NCI-H82 (cell line): ENCODE results near the gene NPIPA5.
"Not testable (repeated sequence)": the region's sequence is repeated elsewhere in the genome, so short reads cannot be mapped to it uniquely, and the experiment has no call there.

Source experiments
- DNase-seq: peaks from one replicate; lab custom pipeline; 2025; lab: John Stamatoyannopoulos, UW

NPIPA5 gene

DNA sequence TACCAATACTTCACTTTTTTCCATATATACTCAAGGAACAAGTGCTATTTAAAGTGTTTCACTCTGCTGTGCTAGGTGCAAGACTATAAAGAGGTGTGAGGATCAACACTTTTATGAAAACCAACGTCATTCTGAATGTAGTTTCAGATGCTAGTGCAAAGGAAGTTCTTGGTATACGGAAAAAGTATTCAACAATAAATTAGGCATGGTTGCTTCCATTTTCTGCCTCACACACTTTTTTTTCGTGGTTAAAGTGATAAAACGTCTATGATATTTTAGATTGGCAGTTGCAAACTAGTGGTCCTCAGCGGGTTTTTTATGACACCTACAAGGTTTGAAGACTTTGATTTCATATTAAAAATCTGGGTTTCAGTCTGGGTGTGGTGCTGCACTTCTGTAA, 11.8 kb upstream of the NPIPA5 start:
- not testable (repeated sequence) for DNase-seq

DNA sequence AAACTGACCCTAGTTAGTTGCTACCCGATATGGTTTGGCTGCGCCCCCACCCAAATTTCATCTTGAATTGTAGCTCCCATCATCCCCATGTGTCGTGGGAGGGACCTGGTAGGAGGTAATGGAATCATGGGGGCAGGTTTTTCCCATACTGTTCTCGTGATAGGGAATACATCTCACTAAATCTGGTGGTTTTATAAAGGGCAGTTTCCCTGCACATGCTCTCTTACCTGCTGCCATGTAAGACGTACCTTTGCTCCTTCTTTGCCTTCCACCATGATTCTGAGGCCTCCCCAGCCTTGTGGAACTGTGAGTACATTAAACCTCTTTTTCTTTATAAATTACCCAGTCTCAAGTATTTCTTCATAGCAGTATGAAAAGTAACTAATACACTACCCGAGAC, 10.0 kb upstream of the NPIPA5 start:
- not testable (repeated sequence) for DNase-seq

DNA sequence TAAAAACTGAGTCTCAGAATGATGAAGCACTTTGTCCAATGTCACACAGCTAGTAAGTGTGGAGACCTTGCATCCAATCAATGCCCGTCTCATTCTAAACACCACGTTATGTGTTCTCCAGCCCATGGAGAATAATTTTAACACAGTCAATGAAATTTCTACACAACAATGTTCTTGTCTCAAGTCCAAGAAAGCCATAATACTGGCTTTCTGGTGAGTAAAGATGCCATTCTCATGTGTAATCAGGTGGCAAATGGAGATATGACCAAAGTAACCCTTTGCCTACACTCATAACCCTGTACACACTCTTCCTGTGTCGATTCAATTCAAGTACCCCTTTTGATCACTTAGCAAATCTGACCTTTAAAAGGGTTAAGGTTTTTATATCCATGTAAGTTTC, 4.7 kb upstream of the NPIPA5 start:
- not testable (repeated sequence) for DNase-seq

DNA sequence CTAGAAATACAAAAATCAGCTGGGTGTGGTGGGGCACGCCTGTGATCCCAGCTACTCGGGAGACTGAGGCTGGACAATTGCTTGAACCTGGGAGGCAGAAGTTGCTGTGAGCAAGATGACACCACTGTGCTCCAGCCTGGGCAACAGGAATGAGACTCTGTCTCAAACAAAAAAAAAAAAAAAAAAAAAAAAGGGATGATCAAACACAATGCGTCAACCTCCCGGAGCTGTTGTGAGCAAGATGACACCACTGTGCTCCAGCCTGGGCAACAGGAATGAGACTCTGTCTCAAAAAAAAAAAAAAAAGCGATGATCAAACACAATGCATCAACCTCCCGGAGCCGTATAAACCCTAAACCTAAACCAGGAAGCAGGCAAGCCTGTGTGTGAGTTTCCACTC, 20.6 kb downstream of the NPIPA5 start:
- not testable (repeated sequence) for DNase-seq

DNA sequence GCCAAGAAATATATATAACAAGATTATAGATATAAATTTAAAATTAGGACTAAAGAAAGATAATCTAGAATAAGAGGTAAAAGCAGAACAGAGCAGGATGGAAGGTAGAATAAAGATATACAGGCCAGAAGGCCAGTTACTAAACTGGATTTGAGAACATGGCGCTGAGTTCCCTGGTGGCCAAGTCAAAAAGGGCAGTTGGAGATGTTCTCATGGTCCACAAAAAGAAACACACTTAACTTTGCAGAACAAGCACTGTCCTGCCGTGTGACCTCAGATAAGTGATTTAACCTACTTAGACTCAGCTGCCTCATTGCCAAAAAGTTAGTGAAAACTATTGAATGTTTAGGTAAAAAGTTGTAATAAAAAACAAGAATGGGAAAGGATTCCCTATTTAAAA, 23.2 kb downstream of the NPIPA5 start:
- not testable (repeated sequence) for DNase-seq

DNA sequence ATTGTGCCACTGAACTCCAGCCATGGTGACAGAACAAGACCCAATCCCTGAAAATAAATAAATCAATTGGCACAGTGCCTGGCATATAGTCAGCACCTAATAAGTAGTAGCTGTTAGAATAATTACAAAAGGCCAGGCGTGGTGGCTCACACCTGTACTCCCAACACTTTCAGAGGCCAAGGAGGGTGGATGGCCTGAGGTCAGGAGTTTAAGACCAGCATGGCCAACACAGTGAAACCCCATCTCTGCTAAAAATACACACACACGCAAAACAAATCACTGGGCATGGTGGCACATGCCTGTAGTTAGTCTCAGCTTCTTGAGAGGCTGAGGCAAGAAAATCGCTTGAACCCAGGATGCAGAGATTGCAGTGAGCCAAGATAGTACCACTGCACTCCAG, 25.2 kb downstream of the NPIPA5 start:
- not testable (repeated sequence) for DNase-seq

DNA sequence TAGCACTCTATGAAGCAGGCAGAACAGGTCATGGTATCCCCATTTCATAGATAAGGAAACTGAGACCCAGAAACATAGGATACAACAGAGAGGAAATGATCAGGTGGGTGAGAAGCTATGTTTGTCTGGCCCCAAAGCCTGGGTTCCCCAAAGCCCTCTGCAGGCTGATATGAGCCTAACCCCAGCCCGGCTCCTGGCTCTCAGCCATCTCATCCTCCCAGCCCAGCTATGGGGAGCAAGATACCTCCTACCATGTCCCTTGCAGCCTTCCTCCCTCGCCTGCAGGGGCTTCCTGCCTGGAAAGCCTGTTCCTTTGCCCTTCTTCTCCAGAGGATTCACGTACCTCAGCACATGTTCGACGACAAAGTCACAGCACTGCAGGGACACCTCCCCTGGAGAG, 26.3 kb downstream of the NPIPA5 start:
- not testable (repeated sequence) for DNase-seq

DNA sequence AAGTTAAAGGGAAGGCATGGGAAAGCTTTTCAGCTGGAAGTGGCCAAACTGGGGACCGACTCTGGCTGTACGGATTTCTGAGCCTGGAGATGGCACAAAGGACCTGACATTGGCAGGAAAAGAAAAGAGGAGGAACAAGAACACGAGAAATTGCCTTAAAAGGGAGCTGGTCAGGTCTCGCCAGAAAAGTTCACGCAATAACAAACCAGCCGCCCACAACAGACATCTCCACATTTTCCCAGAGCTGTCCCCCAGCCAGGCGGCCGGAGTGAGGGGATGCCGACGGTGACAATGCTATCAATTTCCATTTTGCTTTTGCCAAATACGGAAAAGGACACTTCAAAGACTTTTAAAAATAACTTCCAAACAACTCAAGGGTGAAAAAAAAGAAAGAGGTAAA, 26.8 kb downstream of the NPIPA5 start:
- not testable (repeated sequence) for DNase-seq

DNA sequence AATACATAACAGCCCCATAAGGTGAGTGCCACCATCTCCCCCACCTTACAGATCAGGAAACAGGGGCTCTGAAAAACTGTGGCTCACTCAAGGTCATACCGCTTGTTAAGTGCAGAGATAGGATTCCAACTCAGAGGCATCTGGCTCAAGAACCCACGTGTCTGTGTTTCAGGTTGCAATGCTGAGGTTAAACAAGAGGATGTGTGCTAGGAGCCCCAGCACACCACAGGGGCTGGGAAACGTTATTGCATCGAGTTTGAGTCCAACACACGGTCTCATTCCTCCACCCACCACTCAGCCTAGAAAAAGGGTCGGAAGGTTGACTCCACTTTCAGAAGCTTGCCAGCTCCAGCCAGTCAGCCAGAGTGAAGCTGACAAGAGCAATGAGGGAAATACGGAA, 29.4 kb downstream of the NPIPA5 start:
- not testable (repeated sequence) for DNase-seq

DNA sequence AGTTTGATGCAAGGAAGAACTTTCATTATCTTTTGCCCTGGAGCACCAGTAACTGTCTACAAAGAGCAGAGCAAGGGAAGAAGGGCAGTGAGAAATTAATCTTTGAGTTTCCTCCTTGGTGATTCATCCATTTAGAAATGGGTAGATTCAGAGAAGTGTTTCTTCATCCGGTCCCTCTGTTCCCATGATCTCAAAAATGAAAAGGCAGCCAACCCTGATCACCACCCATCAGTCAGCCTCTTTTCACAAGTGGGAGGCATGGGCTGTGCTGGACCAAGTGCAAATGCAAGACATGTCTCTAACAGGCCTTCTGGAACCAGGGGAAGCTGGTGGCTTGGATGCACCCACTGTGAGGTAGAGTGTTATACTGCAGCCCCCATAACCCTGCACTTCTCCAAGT, 35.8 kb downstream of the NPIPA5 start:
- DNase-seq: not testable (repeated sequence)

DNA sequence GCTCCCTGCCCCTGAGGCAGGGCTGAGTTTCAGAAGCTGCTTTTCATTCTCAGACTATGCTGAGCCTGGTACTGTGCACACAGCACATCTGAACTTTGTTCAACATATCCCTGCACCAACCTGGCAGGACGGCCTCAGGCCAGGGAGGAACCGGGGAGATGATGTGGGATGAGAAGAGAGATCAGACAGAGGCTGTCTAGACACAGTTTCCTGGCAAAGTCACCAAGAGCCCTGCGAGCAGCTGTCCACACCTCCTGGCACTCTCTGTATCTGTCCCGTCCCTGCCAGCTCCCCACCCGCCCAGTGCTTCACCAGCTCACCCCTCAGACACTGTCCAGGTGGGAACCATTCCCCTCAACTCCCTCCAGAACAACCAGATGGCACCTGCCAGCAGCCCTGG, 39.1 kb downstream of the NPIPA5 start:
- DNase-seq: not testable (repeated sequence)

DNA sequence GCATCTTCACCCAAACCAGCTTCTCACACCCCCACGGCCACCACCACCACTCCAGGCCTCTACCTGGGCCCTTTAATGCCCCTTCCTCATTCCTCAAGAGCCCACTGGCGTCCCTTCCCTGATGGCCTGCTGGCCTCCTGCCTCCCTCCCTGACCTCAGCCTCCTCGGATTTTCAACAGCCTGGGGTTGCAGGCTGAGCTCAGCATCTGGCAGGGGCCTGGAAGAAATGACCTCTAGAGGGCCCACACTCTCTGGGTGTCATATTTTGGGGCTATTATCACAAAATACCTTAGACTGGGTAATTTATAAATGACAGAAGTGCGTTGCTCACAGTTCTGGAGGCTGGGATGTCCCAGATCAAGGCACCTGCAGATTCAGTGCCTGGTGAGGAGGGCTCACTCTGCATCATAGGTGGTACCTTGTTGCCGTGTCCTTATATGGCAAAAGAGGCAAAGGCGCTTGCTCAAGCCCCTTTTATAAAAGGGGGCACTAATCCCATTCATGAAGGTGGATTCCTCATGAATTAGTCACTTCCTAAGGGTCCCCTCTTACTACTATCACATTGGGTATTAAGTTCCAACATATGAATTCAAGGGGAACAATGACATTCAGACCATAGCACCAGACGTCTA, 40.0 kb downstream of the NPIPA5 start:
- not testable (repeated sequence) for DNase-seq

DNA sequence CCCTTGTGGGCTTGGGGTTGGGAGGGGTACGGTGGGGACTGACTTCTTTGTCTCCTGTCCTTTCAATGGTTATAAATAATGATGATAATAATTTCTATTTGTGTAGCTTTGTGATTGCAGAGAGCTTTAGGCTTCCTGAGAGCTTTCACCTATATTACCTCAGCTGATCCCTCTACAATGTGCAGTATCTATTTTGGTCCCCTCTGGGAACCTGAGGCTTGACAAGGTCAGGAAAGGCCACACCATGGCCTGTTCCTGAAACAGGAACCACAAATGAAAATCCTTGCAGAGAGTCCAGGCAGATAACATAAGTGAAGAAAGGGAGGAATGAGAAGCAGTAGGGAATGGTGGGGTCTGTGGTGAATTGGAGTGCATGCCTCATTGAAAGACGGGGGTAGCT, 42.5 kb downstream of the NPIPA5 start:
- not testable (repeated sequence) for DNase-seq

DNA sequence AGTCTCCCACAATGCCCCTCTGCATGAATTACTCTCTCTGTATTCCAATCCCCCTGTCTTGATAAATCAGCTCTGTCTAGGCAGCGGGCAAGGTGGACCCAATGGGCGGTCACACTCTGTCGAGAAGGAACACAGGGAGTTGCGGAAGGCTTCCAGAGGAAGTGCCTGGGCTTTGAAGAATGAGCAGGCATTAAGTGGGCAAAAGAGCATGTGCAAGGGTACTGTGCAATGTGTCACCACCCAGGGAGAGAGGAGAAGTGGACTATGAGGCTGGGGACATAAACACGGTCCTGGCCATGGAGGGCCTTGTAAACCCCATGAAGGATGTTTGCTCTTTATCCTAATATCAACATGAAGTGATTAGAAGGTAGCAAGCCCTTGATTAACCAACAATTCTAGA, 44.1 kb downstream of the NPIPA5 start:
- not testable (repeated sequence) for DNase-seq

DNA sequence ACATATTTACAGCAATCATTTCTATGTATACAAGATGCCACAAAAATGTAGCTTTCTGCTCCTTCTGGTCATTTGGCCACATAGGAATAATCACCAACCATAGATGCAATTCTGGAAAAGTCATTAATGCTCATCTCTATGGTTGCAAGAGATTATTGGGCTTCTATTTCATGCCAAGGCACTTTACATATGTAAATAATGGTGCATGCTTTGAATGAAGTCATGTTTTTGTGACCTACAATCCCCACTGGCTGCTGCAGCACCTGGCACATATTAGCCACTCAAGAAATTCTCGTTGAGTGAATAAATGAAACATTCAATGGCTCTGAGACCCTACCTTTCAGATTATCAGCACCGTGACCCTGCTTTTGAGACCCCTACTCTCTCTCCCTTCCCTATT, 47.1 kb downstream of the NPIPA5 start:
- DNase-seq: not testable (repeated sequence)

DNA sequence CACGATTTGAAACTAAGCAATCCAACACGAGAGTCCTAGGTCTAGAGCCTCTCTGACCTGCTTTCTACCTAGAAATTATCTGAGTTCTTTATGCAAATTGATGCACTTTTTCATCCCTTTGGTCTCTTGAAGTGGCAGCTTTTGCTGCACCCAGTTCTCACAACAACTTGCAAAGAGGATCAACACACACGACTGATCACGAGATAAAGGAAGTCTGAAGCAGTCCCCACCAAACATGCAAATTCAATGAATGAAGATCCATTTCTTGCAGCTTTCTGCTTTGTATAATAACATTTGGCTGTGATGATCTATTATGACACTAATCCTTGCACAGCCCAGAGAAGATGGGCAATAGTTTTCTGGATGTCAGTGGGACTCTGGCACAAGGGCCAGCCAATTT, 53.1 kb downstream of the NPIPA5 start:
- not testable (repeated sequence) for DNase-seq

DNA sequence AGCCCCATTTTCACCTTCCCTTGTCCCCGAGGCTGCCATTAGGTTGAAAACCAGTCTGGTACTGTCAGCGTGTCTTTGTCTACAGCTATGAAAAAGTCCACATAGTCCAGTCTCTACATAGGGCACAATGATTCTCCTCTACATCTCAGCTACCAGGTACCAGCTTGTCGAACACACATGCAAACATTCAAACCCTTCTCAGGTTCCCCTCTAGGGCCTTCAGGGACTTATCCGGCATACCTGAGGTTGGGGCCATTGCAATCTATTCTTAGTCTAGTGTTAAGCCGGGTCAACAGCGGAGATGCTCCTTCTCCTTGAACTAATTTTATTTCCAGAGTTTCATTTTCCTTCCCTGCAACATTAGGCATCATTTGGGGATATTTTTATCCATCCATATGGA, 54.7 kb downstream of the NPIPA5 start:
- DNase-seq: not testable (repeated sequence)

DNA sequence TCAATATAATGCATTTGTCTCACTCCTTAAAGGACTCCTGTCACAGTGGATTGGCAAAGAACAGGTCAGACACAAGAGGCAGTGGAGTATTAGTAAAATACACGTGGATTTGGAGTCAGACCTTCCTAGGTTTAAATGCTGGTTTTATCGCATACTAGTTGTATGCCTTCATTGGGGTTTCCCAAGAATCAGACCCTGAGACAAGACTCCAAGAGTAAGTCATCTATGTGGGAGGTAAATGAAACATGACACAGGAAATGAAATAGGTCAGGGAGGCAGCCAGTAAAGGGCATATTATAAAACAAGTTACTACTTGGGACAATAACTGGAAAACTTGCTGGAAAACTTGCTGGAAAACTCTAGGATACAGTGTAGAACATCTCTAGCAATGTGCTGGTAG, 56.9 kb downstream of the NPIPA5 start:
- DNase-seq: not testable (repeated sequence)

DNA sequence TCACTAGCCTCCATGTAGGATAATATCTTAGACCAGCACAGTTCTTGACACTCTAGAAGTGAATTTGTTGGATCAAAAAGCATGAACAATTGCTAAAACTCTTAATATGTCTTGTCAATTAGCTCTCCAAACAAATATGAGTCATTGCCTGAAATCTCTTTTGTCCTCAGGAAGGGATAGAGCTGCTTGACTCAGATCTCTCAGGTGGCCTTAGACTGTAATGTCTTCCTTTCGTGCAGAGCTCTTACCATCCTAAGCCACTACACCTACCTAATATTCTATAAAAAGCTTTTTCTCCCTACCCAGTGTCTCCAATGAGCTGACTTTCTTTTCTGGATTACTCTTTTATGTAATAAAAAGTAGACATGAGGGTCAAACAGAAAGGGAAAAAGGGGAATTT, 63.5 kb downstream of the NPIPA5 start:
- not testable (repeated sequence) for DNase-seq
